T-helper 22 cell (primary cell): ENCODE data around the gene OR11H7.
"Not testable (repeated sequence)": the region's sequence is repeated elsewhere in the genome, so short reads cannot be mapped to it uniquely, and the experiment has no call there.

Source experiments
- DNase-seq: peaks from one replicate; pipeline ENCODE4 v3.0.0-alpha.2; 2020; ENCODE audit warnings: low read depth

OR11H7 gene

DNA sequence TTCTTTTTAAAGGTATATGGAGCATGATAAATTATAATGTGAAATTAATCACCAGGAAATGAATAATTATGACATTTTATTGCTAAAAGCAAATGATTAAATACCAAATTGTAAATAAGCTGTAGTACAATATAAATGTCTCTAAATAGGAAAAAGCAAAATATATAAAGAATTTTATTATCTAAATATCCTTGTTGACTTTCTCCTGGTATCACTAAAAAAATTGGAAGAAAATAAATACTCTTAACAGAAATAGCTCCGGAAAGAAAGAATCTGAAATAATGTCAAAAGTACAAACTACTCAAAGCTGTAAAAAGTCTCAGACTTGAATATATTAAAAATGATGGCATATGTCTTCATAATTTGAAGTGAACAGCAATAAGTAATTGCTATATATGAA is at the start of gene OR11H7:
Gene OR11H7 (plus strand): TSS at position 301 of the 400 bp plus-strand sequence.
- DNase-seq = no peak

DNA sequence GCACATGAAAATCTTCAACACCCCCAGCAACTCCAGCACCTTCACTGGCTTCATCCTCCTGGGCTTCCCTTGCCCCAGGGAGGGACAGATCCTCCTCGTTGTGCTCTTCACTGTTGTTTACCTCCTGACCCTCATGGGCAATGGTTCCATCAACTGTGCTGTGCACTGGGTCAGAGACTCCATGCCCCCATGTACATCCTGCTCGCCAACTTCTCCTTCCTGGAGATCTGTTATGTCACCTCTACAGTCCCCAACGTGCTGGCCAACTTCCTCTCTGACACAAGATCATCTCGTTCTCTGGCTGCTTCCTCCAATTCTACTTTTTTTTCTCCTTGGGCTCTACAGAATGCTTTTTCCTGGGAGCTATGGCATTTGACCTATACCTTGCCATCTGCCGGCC is 49.6 kb upstream of the OR11H7 start:
- no peak for DNase-seq

DNA sequence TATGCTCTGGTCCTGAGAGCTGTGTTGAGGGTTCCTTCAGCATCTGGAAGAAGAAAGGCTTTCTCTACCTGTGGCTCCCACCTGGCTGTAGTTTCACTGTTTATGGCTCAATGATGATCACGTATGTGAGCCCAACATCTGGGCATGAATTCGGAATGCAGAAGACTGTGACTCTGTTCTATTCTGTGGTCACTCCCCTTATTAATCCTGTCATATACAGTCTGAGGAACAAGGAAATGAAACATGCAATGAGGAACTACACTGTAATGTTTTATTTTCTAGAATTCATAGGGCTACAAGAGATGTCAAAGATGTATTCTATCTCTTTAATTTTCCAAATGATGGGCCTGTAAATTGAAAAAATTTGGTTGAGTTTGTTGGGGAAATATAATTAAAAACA is 48.9 kb upstream of the OR11H7 start:
- DNase-seq = no peak

DNA sequence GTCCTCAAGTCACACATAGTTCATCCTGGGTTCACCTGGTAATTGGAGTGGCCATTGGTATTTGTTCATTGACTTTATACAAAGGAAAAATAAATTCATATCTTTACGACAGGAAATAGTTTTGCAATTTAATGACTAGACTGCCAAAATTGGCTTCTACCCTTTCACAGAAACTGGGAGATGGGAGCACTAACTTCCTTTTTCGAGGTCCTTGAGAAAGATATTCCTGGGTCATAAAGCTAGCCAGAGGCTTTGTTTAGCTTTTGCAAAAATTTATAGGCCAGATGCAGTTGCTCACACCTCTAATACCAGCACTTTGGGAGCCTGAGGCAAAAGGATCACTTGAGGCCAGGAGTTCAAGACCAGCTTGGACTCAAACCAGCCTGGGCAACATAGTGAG is 48.3 kb upstream of the OR11H7 start:
- DNase-seq = no peak

DNA sequence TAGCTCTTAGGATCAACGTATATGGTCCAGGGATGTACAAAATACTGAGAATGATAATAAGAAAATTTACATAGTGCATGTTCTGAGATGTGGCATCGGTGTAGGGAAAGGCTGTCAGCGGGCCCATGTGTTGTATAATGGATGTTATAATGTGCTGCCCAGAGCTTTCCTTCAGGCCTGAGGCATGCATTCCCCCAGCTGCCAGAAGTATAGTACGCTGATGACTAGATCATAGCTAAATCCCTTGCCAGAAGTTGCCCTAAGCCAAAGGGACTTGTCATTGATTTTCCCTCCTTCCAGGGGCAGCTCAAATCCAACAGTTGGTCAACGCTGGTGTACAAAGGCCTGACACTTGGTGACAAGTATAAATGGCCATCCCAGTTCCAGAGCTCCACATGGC is 44.6 kb upstream of the OR11H7 start:
- no peak for DNase-seq

DNA sequence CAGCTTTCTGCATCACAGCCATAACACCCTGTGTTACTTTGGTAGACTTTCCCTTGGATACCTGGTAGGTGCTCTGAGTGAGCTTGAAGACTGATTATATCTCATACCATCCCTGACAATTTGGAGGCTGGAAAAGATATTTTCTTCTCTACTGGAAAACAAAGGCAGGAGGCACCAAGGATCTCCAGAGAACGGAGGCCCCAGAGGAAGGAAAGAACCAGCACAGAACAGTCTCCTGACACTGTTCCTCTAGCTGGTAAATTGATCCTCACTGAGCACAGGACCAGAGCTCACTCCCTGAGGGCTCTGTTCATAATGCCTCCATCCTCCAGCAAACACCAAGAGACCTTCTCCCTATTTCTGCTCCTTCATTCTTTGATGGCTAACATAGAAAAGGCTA is 38.2 kb upstream of the OR11H7 start, which contains the start of gene OR11G2:
Gene OR11G2 (plus strand): TSS at position 301 of the 400 bp plus-strand sequence. CDS start 6,542 bp downstream, outside the sequence.
- no peak for DNase-seq

DNA sequence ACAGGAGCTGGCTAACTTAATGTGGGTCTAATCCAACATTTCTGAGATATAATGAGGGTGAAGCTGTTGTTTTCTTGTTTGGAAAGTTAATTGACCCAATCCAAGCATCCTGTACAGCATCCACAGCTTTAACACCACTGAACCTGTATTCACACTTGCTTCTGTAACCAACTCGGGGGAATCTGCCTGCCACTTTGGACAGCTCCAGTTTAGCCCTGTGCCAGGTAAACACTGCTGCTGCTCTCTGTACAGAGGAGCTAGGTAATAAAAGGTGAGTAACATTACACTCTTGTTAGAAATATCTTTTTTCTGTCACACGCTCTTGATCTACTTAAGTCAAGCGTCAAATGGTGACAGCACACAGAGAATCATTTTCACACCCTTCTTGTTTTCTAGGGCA is 37.4 kb upstream of the OR11H7 start:
- no peak for DNase-seq

DNA sequence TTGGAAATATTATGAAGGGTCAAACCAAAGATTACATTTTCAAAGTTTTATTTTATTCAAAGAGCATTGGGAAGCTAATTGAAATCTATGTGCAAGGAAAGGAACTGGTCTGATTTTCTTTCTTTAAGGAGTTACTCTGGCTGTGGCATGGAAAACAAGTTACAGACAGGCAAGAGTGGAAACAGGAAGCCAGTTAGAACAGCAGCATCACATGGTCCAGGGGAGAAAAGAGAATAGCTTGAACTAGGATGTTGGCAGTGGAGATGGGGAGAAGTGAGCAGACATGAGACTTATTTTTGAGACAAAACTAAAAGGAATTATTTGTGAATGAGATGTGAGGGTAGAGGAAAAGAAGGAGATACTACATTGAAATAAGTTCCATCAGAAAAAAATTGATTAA is 34.7 kb upstream of the OR11H7 start:
- DNase-seq = no peak

DNA sequence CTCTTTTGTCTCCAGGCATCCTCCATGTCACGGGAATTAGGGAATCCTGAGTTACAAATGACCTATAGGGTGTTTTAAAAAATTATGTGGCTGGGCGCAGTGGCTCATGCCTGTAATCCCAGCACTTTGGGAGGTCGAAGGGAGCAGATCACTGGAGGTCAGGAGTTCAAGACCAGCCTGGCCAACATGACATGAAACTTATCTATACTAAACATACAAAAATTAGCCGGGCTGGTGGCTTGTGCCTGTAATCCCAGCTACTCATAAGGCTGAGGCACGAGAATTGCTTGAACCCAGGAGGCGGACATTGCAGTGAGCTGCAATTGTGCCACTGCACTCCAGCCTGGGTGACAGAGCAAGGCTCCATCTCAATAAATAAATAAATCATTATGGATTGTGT is 33.6 kb upstream of the OR11H7 start:
- not testable (repeated sequence) for DNase-seq

DNA sequence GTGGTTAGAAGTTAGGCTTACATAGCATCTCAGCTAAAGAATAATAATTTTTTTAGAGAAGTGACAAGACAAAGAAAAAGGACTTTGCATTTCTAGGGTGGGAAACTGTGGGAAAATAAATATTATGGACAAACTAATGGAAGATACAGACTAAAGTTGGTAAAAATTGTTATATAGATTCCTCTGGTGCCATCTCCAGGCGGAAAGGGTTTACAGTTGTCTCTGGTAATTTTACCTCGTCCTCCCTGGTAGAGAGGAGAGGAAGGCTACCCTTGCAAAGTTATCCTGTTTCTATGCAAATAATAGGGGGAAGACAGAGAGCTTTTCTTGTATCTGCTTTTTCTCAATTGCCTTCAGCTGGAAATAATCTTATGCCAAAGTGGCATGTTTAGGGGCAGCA is 32.9 kb upstream of the OR11H7 start:
- DNase-seq = no peak

DNA sequence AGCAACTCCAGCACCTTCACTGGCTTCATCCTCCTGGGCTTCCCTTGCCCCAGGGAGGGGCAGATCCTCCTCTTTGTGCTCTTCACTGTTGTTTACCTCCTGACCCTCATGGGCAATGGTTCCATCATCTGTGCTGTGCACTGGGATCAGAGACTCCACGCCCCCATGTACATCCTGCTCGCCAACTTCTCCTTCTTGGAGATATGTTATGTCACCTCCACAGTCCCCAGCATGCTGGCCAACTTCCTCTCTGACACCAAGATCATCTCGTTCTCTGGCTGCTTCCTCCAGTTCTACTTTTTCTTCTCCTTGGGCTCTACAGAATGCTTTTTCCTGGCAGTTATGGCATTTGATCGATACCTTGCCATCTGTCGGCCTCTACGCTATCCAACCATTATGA is 31.3 kb upstream of the OR11H7 start:
- no peak for DNase-seq

DNA sequence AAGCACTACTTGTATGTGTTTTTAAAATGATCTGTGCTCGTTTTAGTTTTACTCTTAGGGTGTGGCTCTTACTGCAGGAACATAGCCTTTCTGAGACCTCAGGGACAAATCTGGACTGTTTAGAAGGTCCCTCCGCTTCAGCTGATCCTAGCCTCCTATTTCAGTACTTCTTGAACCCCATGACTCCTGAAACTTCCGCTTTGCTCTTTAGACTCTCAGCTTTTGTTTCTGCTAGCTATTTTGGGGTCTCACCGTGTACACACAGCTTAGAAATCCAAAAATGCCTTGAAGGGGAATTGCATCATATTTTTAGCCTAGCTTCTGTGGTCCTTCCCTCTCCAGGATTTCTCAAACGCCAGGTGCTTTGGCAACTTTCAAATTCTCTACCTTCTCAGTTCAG is 29.8 kb upstream of the OR11H7 start:
- DNase-seq = no peak

DNA sequence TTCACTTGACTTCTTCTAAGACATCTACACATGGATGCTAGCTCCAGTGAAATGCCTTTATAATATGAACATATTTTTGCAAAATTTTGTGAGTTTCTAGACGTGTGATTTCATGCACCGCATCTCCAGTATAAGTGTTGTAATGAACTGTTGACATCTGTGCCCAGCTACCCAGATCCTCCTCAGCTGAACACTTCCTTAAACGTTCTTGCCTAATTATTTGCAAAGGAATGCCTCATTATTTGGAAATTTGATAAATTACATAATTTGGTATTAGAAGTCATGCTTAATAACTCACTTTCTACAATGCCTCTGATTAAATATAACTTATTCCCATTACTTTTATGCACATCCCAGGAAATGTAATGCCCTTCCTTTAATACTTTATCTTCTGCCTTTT is 24.1 kb upstream of the OR11H7 start:
- no peak for DNase-seq

DNA sequence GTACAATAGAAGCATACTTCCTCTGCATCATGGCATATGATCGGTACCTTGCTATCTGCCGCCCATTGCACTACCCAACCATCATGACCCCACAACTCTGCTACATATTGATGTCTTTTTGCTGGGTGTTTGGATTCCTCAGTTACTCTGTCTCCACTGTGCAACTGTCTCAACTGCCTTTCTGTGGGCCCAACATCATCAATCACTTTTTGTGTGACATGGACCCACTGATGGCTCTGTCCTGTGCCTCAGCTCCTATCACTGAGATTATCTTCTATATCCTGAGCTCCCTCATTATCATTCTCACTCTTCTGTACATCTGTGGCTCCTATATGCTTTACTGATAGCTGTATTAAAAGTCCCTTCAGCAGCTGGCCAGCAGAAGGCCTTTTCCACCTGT is 19.2 kb upstream of the OR11H7 start:
- no peak for DNase-seq

DNA sequence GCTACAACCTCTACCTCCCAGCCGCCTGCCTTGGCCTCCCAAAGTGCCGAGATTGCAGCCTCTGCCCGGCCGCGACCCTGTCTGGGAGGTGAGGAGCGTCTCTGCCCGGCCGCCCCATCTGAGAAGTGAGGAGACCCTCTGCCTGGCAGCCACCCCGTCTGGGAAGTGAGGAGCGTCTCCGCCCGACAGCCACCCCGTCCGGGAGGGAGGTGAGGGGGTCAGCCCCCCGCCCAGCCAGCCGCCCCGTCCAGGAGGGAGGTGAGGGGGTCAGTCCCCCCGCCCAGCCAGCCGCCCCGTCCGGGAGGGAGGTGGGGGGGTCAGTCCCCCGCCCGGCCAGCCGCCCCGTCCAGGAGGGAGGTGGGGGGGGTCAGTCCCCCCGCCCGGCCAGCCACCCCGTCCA is 16.4 kb upstream of the OR11H7 start:
- not testable (repeated sequence) for DNase-seq

DNA sequence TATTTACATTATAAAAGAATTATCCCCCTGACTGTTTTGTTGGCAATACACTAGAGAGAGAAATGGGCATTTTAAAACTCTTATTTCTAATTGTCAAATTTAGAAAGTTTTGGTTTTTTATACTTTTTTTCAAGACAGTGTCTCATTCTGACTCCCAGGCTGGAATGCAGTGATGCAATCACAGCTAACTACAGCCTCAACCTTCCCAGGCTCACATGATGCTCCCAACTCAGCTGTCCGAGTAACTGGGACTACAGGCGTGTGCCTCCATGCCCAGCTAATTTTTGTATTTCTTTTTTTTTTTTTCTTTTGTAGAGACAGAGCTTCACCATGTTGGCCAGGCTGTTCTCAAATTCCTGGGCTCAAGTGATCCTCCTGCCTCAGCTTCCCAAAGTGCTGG is 13.6 kb upstream of the OR11H7 start:
- DNase-seq = no peak

DNA sequence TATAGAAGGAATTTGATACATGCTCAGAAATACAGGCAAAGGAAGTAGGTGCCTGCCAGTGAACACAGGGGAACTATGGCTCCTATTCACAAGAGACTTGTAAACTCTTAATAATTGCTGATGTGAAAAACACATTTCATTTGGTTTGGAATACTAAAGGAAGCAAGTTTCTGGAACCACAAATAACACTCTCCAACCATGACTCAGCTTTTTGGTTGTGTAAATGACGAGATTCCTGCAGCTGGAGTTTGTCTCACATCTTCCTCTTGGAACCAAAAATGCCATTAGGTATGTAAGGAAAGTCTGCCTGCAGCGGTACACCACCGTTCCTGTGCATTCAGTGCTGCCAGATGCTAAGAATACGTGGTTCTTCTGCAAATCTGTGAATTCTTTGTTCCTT is 9.7 kb upstream of the OR11H7 start:
- no peak for DNase-seq

DNA sequence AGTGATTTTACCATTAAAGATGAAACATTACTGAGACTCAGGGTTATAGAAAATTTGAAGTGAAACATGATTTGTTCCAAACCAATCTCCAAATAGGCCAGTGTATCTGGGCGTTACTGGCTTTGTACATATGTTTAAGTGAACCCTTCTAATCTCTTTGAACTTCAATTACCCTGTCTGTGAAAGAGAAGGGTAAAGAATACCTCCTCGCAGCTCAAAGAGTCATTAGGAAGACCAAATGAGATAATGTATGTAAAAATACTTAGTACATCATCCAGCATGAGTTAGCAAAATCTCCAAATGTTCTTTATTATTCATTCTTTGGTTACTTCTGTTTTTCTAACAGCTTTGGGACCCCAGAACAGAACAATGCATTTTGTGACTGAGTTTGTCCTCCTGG is 5.4 kb upstream of the OR11H7 start, which contains the start of gene OR11H6:
Gene OR11H6 (plus strand): TSS at position 301 of the 400 bp plus-strand sequence. CDS start 0 bp downstream, at position 301.
- no peak for DNase-seq

DNA sequence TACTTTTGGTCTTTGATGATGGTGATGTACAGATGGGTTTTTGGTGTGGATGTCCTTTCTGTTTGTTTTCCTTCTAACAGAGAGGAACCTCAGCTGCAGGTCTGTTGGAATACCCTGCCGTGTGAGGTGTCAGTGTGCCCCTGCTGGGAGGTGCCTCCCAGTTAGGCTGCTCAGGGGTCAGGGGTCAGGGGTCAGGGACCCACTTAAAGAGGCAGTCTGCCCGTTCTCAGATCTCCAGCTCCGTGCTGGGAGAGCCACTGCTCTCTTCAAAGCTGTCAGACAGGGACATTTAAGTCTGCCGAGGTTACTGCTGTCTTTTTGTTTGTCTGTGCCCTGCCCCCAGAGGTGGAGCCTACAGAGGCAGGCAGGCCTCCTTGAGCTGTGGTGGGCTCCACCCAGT is 6.6 kb downstream of the OR11H7 start:
- not testable (repeated sequence) for DNase-seq

DNA sequence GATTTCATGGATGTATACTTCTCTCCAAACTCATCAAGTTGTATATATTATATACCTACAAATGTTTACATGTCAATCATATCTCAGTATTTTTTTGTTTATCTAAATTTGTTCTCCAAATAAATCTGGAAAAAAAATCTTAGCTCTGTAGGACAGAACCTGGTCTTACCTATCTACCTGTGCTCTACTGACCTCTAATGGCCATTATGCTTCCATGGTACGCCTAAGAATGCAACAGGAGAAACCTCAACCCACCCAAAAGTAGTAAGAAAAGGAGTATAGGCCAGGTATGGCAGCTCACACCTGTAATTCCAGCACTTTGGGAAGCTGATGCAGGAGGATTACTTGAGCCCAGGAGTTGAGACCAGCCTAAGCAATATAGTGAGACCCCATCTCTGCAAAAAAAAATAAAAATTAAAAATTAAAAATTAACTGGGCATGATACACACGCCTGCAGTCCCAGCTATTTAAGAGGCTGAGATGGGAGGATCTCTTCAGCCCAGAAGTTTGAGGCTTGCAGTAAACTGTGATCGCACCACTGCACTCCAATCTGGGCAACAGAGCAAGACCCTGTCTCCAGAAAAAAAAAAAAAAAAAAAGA is 19.0 kb downstream of the OR11H7 start:
- DNase-seq = no peak

DNA sequence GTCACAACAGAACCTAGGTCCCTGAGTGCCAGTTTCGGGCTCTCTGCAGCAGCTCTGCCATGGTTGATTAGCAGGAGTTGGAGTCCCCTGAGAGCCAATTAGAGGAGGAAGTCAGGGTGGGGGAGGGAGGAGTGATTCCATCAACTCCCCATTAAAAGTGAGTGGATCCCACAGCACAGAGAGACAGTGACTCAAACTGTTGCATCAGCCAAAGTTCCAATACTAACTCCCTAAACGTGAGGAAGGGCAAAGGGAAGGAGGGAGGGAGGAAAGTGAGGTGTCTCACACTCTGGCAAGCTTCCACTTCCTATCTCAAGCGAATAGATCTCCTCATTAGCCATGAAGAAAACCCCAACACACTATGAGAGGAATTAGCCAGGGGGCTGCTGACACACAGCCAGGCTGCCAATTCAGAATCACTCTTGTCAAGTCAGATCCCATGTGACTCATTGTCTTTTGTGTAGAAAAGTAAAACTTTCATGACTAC is 33.9 kb downstream of the OR11H7 start:
- no peak for DNase-seq

DNA sequence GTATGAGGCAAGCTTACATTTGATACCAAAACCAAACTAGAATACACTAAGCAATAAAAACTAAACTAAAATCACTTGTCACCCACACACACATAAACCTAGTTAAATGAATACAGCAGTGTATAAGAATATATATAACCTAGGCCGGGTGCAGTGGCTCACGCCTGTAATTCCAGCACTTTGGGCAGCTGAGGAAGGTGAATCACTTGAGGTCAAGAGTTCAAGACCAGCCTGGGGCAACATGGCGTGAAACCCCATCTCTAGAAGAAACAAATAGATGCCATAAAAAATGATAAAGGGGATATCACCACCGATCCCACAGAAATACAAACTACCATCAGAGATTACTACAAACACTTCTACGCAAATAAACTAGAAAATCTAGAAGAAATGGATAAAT is 35.6 kb downstream of the OR11H7 start:
- DNase-seq = not testable (repeated sequence)

DNA sequence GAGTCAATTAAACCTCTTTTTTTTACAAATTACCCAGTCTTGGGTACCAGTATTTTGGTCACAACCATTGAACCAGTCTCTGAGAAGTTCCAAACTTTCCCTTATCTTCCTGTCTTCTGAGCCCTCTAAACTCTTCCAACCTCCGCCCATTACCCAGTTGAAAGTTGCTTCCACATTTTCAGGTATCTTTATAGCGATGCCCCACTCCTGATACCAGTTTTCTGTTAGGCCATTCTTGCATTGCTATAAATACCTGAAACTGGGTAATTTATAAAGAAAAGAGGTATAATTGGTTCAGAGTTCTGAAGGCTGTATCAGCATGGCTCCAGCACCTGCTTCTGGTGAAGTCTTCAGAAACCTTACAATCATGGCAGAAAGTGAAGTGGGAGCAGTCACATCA is 45.3 kb downstream of the OR11H7 start:
- no peak for DNase-seq

DNA sequence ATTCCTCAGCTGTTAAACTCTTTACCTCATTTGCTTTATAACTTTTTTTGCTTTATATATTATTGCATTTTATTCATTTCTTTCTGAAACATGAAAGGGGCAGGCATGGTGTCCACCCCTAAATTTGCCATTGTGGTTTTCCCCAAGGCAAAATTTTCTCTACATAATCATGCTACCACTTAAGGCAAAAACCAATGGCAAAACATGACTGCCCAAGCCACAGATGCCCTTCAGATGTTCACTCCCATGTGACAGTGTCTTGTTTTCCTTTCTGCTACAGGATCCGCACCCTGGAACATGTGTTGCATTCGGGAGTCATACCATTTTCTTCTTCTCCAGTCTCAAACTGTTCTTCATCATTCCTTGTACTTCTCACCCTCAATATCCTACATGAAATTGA is 48.6 kb downstream of the OR11H7 start:
- DNase-seq = no peak
